ENCODE results near the gene IFITM1.
"Not testable (repeated sequence)": the region's sequence is repeated elsewhere in the genome, so short reads cannot be mapped to it uniquely, and the experiment has no call there.

The IFITM1 gene

DNA sequence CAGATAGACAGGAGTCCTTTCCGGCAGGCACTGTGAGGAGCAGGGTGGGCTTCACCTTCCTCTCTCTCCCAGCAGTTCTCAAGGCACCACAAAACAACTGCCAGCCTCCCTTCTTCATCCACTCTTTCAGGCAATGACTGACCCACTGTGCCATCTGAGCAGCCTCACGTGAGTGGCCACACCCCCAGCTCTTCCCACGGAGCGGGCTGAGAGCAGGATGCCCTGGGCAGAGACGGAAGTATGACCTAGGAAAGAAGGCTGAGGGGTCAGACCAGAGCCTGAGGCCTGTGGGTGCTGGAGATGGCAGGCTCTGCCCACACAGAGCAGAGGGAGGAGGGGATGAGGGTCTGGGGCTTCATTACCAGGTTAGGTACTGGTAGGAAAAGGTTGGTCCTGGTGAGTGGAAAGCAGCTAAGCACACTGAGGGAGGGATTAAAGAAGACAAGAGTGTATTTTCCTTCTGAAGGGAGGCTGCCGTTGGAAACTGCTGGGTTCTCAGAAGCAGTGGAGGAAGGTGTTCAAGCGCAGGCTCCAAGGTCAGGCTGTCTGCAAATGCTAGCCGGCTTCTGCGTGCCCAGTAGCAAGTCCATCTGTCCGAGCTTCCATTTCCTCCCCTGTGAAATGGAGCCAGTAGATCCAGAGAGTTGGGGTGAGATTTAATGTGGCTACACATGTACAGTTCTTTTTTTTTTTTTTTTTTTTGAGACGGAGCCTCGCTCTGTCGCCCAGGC is 31.0 kb upstream of the IFITM1 start:
- DNase-seq: no peak

GRCh38 chr11:283405-284104 is 30.3 kb upstream of the IFITM1 start:
- DNase-seq: no peak

GRCh38 chr11:284105-285020 is 29.5 kb upstream of the IFITM1 start:
- no peak for DNase-seq

DNA sequence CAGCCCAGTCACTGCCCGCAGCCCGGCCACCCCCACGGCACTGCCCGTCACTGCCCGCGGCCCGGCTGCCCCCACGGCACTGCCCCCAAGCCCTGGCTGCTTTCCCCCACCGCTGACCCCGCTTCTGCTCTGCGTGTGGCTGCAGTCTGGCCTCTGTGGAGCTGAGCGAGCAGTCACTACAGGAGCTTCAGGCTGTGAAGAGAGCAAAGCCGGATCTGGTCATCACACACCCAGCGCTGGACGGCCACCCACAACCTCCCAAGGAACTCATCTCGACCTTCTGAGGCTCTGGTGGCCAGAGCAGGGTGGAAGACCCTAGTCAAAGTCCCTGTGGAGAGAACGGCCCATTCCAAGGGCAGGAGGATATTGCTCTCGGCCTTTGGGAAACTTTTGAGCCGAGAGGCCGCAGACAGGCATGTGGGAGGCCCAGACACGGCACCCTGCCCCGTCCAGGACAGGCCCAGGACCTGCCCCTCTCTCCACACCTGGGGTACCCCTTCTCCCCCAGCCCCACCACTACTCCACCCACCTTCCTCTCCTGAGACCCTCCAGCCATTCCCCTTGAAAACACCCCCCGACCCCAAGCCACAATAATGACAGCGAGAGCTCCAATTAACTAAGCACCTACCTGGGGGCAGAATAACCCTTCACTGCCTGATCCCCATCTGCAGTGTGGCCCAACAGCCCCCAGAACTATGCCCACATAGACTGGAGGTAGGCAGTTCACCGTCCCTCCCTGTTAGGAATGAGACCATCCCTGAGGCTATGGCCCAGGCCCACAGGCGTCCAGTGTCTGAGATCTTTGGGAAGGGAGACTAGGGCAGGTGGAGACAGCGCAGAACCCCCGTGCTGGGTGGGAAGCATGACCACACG is 28.6 kb upstream of the IFITM1 start:
- no peak for DNase-seq

DNA sequence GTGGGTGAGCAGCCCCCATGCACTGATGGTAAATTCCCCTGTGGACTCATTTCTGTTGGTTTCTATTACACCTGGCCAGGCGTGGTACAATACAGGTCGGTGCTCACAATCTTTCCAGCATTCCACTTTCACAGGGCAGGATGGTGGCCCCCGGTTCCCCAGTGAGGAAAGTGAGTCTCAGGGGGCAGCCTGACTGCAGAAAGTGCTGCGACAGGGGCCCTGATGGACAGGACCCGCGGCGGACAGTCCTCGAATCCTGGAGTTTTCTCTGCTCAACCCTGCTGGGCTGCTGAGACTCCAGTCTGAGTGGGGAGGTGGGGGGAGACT is 28.0 kb upstream of the IFITM1 start:
- DNase-seq: no peak

DNA sequence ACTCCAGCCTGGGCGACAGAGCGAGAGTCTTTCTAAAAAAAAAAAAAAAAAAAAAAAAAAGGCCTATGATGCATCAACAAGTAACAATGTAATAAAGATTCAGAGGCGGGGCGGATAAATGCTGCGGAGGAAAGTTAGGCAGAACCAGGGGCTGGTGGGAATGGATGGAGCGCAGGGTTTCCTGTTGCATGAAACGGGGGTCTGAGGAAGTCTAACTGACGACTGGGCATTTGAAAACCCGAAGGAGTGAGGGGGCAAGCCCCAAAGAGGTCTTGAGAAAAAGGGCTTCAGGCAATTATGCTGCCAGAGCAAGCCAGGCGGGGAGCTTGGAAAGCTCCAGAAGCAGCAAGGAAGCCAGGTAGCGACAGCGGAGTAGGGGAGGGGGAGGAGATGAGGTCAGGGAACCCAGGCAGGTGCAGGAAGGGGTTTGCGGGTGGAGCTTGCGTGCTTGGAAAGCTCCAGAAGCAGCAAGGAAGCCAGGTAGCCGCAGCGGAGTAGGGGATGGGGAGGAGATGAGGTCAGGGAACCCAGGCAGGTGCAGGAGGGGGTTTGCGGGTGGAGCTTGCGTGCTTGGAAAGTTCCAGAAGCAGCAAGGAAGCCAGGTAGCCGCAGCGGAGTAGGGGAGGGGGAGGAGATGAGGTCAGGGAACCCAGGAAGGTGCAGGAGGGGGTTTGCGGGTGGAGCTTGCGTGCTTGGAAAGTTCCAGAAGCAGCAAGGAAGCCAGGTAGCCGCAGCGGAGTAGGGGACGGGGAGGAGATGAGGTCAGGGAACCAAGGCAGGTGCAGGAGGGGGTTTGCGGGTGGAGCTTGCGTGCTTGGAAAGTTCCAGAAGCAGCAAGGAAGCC is 26.6 kb upstream of the IFITM1 start:
- not testable (repeated sequence) for DNase-seq

DNA sequence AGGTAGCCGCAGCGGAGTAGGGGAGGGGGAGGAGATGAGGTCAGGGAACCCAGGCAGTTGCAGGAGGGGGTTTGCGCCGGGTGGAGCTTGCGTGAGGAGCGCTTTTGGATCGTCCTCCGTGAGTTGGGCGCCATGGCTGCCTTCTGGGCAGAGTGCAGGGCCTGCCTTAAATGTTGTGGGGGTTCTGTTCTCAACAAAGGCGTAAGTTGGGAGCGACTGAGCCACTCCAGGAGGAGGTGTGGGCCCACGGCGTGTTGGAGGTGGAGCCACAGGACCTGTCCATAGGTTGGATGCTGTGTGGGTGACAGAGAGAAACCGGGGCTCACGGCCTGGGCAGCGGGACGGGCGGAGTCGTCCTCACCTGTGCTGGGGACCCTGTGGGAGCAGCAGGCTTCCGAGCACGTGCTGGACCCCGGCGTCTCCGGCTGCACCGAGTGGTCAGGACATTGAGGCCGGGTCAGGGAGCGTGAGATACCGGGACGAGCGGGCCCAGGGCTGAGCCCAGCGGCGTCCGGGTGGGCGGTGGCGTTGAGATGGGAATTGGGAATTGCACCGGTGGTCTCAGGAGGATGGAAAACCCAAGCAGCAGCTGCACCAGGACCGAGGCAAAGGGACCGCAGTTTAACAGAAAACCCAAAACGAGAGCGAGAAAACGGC is 25.9 kb upstream of the IFITM1 start:
- no peak for DNase-seq

GRCh38 chr11:288478-289397 is 25.1 kb upstream of the IFITM1 start, which contains the start of gene PGGHG:
PGGHG (plus strand) TSS chr11:289126; CDS start chr11:289817, 691 bp downstream.
- no peak for DNase-seq

DNA sequence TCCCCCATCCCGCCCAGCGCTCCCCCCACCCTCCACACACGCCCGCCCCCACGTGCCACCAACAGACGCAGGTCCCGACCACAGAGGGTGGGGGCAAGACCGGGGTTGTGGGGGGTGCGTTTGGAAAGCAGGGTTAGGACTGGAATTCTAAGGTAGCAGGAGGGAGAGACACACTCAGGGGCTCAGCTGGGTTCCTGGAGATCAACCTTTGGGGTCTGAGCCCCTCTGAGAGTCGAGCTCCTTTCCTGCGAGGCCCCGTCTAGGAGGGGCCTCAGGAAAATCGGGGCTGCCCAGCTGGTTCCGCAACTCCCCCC is 24.5 kb upstream of the IFITM1 start:
- DNase-seq: no peak

- no peak for DNase-seq
Observed at GRCh38 chr11:289712-290620, 23.9 kb upstream of the IFITM1 start.

DNA sequence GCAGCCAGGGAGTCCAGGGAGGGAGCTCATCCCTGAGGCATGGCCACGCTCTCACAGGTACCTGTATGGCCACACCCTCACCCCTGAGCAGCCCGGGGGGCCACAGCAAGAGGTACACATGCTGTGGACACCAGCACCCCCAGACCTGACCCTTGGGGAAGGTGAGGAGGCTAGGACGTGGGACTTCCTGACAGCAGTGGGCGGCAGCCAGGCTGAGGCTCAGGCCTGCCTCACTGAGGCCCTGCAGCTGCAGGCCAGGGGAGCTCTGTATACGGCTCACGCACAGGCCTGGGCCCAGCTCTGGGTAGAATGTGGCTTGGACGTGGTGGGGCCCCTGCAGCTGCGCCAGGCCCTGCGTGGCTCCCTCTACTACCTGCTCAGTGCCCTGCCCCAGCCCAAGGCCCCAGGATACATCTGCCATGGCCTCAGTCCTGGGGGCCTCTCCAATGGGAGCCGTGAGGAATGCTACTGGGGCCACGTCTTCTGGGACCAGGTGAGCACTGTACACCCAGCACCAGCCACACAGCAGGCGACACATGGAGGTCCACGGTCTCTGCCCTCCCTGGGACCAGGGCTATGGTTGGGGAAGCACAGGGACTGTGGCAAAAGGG is 23.1 kb upstream of the IFITM1 start:
- DNase-seq: no peak

DNA sequence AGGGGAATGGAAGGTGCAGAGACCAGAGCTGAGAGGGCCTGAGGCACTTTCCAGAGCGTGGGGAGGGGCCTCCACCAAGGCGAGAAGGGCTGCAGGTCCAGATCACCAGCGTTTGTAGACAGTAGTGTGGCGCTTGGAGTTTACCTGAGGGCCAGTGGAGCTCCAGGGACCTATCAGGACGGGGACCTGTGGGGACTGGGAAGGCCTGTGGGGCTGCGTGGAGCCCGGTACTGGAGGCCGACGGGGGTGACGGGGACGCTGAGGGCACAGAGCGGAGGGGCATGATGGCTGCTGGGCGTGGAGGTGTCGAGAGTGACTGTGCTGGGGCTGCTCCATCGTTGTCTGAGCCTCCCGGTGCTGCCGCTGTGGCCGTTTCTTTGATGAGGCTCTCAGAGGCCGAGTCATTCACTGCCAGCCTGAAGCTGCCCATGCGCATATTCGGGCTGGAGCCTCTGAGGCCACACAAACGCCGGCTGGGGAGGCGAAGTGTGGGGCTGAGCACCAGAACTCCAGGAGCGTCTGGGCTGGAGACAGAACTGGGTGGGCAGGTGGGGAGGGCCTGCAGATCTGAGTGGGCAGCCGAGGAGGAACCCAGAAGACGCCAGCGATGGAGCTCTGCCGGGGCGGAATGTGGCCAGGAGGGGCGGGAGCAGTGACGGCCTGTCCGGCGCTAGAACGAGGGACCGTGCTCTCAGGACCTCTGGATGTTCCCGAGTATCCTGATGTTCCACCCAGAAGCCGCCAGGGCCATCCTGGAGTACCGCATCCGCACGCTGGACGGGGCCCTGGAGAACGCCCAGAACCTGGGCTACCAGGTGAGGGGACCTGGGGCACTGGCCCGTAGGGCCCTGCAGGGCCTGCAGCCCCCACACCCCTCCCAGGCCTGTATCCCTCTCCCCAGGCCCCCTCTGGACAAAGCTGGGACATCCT is 22.3 kb upstream of the IFITM1 start:
- no peak for DNase-seq

- no peak for DNase-seq
Observed at GRCh38 chr11:292211-293121, 21.4 kb upstream of the IFITM1 start.

DNA sequence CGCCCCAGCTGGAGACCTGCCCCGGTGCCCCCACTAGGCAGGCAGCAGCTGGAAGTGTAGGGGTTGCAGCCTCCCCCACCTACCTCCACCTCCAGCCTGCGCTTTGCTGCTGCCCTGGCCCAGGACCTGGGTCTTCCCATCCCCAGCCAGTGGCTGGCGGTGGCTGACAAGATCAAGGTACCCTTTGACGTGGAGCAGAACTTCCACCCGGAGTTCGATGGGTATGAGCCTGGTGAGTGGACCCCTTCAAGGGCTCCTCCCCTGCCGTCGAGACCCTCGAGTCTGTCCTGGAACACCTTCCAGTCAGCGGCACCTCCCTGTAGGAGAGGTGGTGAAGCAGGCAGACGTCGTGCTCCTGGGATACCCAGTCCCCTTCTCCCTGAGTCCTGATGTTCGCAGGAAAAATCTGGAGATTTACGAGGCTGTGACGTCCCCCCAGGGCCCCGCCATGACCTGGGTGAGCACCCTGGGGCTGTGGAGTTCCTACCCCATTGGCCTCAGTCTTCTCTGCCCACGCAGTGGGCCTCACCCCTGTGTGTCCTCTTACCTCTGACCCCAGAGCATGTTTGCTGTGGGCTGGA is 20.5 kb upstream of the IFITM1 start:
- DNase-seq: no peak

DNA sequence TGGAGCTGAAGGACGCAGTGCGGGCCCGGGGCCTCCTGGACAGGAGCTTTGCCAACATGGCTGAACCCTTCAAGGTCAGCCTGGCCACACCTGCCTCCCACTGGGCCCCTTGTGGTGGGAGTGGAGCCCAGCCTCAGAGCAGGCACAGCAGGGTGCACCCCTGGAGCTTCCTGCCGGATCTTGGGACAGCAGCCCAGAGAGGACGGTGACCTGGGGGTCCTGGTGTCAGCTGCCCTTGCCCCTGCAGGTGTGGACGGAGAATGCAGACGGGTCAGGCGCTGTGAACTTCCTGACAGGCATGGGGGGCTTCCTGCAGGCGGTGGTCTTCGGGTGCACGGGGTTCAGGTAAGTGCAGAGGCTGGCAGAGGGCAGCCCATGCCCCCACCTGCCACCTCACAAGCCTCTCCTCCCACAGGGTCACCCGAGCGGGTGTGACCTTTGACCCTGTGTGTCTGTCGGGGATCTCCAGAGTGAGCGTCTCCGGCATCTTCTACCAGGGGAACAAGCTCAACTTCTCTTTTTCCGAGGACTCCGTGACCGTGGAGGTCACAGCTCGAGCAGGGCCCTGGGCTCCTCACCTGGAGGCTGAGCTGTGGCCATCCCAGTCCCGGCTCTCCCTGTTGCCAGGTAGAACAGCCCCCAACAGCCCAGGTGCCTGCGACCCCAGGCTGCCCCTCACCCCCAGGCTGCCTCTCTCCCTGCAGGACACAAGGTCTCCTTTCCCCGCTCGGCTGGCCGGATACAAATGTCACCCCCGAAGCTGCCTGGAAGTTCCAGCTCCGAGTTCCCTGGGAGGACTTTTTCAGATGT is 19.8 kb upstream of the IFITM1 start:
- DNase-seq: no peak

Measured in GF-D8 (cell line).